Subcutaneous adipose tissue (tissue), 4 donors: ENCODE measurements around the gene TTC6. TPM values are rescaled to one million over a fixed set of nuclear protein-coding genes. Genes with fewer than 3 reads are reported as not detected.

Experiments used
- total RNA-seq, 4 donors: library from RNA; depleted of rRNA; stranded (reverse); fragments of >200 nt; gene quantifications; one replicate each; pipeline ENCODE4 v1.1.0, GENCODE V29; 2016
- TF ChIP-seq, protein P1 (sequence below): fragments of 450-650 bp; IDR thresholded peaks from one replicate; pipeline ENCODE4 v1.5.1; 2016; ENCODE audit warnings: low read depth, mild to moderate bottlenecking, control low read depth, antibody characterized with exemption, moderate library complexity

TTC6 gene, protein sequence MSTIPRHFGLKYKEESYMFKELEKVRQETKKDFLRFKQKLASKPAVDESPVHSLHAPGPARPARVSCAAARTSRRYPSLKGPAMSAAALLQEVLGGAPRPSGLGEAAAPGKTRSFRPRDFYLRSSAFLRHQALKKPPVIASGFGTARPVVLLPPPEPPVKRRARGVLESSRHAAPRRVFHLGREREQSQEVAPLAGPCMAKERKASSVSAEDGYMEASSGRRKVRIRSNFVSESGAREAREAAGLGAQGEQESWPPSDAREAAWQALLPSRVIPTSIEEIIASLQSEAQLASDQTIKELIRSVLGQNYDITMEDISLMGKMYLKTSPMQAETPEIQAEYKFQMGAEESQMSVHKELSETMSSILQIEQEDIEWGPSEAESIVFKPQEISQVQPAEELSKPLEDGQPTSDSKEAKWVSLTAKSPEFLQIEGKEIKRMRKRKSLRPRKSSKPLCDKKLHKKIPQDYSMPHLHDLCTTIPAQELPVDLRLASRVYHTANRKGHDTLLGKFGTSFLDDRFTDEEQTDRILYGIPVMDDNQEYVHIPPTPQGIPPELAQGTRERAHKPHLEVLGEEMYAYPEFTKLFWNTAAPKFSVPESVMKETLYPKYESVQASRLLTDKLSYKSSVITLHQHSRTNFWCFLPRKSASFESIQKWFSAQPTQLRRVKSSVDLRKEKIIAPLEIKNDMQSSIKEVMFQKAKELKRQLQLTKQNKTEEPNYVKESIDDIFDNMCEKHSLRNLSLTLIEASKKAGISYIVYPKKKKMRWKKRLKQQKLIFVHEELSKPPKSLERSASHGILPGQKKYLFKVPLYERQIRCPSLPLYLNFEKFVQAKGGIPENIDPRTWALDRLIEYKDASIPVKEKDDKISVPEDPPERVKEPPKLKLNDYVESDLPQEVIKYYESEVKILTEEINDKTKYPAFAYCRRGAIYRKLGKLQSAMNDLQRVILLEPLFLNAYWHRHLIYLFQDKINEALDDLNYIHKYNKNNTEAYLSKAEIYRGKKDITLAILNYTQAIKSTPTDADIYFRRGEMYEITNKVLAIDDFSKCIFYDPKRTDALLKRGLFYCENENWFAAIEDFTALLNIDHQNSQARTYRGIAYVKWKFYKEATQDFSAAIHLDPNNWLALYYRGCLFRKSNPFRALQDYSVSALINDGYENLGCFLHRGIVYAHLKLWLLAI (N-terminal part only)
- not detected for total RNA-seq

DNA sequence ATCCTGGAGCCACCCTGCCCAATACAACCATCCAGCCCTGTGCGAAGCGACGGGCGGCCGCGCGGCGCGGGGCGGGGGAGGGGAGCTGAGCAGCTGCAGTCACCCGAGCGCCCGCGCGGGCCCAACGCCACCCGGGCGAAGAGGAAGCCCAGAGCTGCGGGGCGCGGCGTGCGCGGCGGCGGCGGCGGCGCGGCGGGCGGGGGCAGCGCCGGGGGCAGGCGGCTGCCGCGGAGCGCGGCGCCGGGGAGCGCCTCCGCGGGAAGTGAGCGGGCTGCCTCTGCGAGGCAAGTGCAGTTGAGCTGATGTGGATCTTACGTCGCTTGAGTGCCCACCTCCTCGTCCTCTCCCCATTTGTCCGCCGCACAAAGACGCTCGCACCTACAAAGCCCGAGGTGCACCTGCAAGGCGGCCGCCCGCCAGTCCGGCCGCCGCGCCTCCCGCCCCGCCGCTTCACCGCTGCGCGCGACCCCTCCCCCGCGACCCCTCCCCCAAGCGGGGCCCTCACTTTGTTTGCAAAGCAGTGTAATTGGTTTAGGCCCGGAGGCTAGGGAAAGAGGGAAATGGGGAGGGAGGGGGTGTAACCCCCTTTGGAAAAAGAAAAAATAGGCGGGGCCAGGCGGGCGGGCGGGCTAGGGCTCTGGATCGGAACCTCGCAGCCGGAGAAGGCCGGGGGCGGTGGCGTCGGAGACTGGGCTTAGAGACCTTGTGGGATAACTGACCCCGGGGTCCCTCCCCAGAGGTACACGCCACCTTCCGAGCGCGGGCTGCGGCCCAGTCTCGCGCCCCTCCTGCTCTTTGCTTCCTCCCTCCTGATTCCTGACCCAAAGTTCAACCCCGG, at the start of gene TTC6, which contains the start of gene FOXA1:
TTC6 (plus strand) TSS at position 659 of the 838 bp plus-strand sequence. CDS start 26,436 bp downstream, outside the sequence.
FOXA1 (minus strand) TSS at position 279 of the 838 bp plus-strand sequence; CDS start at position 2, 277 bp downstream.
- TF ChIP-seq, protein P1, sequence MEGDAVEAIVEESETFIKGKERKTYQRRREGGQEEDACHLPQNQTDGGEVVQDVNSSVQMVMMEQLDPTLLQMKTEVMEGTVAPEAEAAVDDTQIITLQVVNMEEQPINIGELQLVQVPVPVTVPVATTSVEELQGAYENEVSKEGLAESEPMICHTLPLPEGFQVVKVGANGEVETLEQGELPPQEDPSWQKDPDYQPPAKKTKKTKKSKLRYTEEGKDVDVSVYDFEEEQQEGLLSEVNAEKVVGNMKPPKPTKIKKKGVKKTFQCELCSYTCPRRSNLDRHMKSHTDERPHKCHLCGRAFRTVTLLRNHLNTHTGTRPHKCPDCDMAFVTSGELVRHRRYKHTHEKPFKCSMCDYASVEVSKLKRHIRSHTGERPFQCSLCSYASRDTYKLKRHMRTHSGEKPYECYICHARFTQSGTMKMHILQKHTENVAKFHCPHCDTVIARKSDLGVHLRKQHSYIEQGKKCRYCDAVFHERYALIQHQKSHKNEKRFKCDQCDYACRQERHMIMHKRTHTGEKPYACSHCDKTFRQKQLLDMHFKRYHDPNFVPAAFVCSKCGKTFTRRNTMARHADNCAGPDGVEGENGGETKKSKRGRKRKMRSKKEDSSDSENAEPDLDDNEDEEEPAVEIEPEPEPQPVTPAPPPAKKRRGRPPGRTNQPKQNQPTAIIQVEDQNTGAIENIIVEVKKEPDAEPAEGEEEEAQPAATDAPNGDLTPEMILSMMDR: no peak

DNA sequence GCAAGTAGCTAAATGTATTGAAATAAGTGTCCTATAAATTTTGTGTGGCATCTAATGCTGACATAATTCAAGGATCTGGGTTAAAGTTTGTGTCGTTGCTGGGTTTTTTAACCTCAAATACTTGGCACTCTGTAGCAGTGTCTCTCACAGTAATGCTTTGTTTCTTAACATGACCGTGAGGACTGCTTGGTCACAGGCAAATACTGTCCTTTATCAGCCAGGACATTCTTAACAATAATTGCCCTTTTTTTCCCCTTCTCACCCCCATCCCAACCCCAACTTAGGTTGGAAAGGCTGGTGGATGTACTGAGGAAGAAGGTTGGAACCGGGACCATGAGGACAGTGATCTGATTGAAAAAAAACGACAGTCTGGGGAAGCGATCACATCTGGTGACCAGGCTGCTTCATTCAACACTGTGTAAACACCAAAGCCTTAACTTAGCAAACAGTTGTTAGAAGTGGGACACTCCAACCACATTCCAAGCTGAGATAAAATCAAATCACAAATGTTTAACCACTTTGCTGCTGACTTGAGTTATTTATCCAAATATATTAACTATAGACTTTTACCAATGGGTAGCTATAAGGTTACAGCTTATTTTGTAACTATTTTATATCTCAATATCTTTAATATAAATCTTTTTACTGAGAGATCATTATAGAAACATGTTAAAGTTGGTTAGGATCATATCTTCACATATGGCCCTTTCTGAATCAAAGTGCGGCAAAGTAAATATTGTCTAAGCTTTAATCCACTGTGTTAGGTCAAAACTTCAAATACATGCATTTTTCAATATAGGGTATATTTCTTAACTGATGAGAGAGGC, 48.6 kb upstream of the TTC6 start:
- TF ChIP-seq, protein P1: no peak

DNA sequence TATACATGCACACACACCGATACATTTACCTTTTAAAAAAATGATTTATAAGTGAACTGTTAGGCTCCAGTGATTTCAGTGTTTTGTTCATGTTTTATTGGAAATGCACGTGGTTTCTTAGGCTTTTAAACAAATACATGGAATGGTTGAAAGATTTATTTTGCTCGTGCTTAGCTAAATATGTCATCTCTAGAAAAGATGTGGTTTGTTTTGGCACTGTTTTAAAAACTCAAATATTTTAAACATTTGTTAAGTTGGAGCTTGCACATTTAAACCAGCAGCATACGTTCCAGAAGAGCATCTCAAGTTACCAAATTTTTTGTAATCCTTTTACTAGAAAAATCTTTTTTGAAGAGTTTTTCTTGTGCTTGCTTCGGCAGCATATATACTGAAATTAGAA, 44.9 kb upstream of the TTC6 start:
- TF ChIP-seq, protein P1: no peak

DNA sequence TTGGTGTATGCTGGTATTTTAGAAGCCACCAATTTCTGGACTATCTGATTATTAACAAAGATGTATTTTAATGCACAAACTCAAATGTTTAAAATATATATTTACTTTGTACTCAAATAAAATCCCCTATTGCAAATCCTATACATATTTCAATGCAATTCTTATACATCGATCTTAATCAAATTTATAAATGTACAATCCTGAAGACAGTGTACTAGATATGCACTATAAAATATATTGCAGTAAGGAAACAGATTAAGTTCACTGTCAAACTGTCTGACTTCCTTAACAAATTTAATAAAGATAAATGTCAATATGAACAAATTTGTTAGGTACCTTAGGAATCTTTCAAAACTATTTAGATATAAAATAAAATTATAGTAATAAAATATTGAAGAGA, 44.3 kb upstream of the TTC6 start:
- TF ChIP-seq, protein P1: no peak

DNA sequence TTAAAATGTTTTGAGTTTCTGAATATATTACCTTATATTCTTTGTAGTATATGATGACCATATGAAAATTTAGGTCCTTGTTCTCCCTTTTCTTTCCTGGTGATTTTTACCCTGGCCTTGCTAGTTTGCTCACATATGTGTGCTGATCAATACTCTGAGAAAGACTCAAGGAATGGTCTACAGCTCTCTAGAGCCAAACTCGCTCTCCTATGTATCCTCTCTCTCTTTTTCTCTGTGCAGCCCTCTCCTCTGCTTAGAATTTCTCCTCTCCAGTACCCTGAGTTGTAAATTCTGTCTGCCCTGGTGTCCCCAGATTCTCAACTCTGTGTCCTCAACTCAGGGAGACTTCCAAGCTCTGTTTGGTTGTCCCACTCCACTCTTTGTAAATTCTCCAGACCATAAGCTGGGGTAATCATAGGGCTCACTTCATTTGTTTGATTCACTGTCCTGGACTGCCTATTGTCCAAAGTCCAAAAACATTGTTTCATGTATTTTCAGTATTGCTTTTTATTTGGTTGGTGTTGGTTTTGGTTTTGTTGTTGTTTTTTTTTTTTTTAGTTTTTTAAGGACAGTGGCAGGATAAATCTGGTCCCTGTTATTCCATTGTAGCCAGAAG, 41.4 kb upstream of the TTC6 start:
- TF ChIP-seq, protein P1: no peak
